Measurements from ENCODE around the gene SAMD3.
"Not testable (repeated sequence)": the region's sequence is repeated elsewhere in the genome, so short reads cannot be mapped to it uniquely, and the experiment has no call there.

Gene SAMD3

GRCh38 chr6:130183271-130184222, 39.2 kb downstream of the SAMD3 start:
- DNase-seq (ENCODE audit: low spot score) = no peak
- no peak for TF ChIP-seq CTCF (IDR thresholded peaks at IDR 0.05; ENCODE audit: extremely low read depth, missing control alignments)

GRCh38 chr6:130182466-130182865, 40.3 kb downstream of the SAMD3 start:
- no peak for TF ChIP-seq CTCF (IDR thresholded peaks at IDR 0.05; ENCODE audit: extremely low read depth, missing control alignments)
- DNase-seq (ENCODE audit: low spot score) = no peak

- DNase-seq (ENCODE audit: low spot score) = no peak
- TF ChIP-seq CTCF (IDR thresholded peaks at IDR 0.05; ENCODE audit: extremely low read depth, missing control alignments) = no peak
These were observed 44.1 kb downstream of the SAMD3 start for GRCh38 chr6:130178692-130179091.

- DNase-seq (ENCODE audit: low spot score) = no peak
- no peak for TF ChIP-seq CTCF (IDR thresholded peaks at IDR 0.05; ENCODE audit: extremely low read depth, missing control alignments)
These were observed 46.4 kb downstream of the SAMD3 start for GRCh38 chr6:130176378-130176777.

- DNase-seq (ENCODE audit: low spot score) = not testable (repeated sequence)
These were observed 49.3 kb downstream of the SAMD3 start for GRCh38 chr6:130173377-130174004.

- DNase-seq (ENCODE audit: low spot score) = not testable (repeated sequence)
These were observed 52.6 kb downstream of the SAMD3 start for GRCh38 chr6:130170160-130170559.

GRCh38 chr6:130167655-130168054, 55.1 kb downstream of the SAMD3 start:
- DNase-seq (ENCODE audit: low spot score) = no peak
- TF ChIP-seq CTCF (IDR thresholded peaks at IDR 0.05; ENCODE audit: extremely low read depth, missing control alignments) = no peak

GRCh38 chr6:130164251-130164650, 58.5 kb downstream of the SAMD3 start:
- no peak for DNase-seq (ENCODE audit: low spot score)
- no peak for TF ChIP-seq CTCF (IDR thresholded peaks at IDR 0.05; ENCODE audit: extremely low read depth, missing control alignments)
